A549 (cell line): Measurements from ENCODE around the gene MAPRE2.

ENCODE experiments used
- FOSB ChIP-seq: fragments of 250-450 bp; sonication (Bioruptor Pico); IDR thresholded peaks from 2 replicates; pipeline ENCODE4 v1.5.0; 2020; ENCODE audit warnings: mild to moderate bottlenecking, moderate library complexity
- NPAS2 ChIP-seq: fragments of 250-450 bp; sonication (Bioruptor Pico); IDR thresholded peaks from 2 replicates; pipeline ENCODE4 v1.8.0; 2022; ENCODE audit warnings: mild to moderate bottlenecking, moderate library complexity, borderline replicate concordance
- REST ChIP-seq: fragments of 200-600 bp; sonication (generic); IDR thresholded peaks from 2 replicates; pipeline ENCODE4 v1.6.1; 2016; ENCODE audit warnings: antibody characterized with exemption, mild to moderate bottlenecking, moderate library complexity

DNA sequence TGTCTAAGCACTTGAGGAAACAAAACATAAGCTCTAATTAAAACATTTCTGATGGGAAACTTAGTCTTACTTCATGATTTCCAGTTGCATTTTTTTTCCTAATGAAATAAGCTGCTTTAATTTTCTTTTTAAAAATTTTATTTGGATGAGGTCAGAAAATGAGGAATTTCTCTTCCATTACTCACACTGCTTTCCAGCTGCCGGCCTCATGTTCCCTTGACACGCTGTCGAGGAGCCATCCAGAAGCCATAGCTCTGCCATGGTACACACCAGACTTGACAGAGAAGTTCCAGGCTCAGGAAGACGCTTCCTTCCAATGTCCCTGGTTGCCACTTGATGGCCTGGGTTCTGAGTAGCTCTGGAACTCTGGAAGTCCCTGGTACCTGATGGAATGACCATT, 12.1 kb upstream of the MAPRE2 start:
- no peak for TF ChIP-seq NPAS2 (CRISPR knock-in tag)
- TF ChIP-seq REST, result no peak
- no peak for TF ChIP-seq FOSB (CRISPR knock-in tag)
